ENCODE data around the gene PHETA1. TPM values are rescaled to one million over a fixed set of nuclear protein-coding genes. Genes with fewer than 3 reads are reported as not detected.

The PHETA1 gene
- total RNA-seq, 1 experiment from 2014 or later, result 12.4 TPM

GRCh38 chr12:111354511-111354910 is 14.4 kb downstream of the PHETA1 start:
- Mint-ChIP-seq H3K27ac (no peak overlapping the region), H3K27me3 (ENCODE audit: low read depth) (no peaks in the 10 kb centered on the region), H3K4me1 (no peaks in the 10 kb centered on the region; the same call in 1 of the 2 replicates), H3K4me3 (no peak overlapping the region), H3K9me3 (peaks cover 3% of the 10 kb centered on the region), H3K36me3 (peaks cover 2% of the 10 kb centered on the region)
- no peak for ATAC-seq
- ChIA-PET POLR2A (no interaction called here), CTCF (no interaction called here)
- DNase-seq (ENCODE audit: low spot score), result no peak
- TF ChIP-seq ZBTB21 (CRISPR knock-in tag; IDR thresholded peaks at IDR 0.05; ENCODE audit: borderline replicate concordance), result no peak
- no peak for TF ChIP-seq RORB (CRISPR knock-in tag; IDR thresholded peaks at IDR 0.05)
- TF ChIP-seq ZNF512 (CRISPR knock-in tag; IDR thresholded peaks at IDR 0.05; ENCODE audit: borderline replicate concordance), result no peak
- no peak for TF ChIP-seq IRF1 (CRISPR knock-in tag; IDR thresholded peaks at IDR 0.05)
- no peak for TF ChIP-seq SMAD3 (CRISPR knock-in tag; IDR thresholded peaks at IDR 0.05; ENCODE audit: borderline replicate concordance)
- TF ChIP-seq ESRRA (CRISPR knock-in tag; IDR thresholded peaks at IDR 0.05; ENCODE audit: borderline replicate concordance), result no peak
- no peak for TF ChIP-seq TCF7 (CRISPR knock-in tag; IDR thresholded peaks at IDR 0.05; ENCODE audit: low read depth)

- Mint-ChIP-seq H3K4me3 (no peak overlapping the region), H3K27ac (no peak overlapping the region; the same call in 1 of the 2 replicates), H3K4me1 (no peaks in the 10 kb centered on the region; the same call in 1 of the 2 replicates), H3K9me3 (peaks cover 11% of the 10 kb centered on the region), H3K36me3 (peaks cover 10% of the 10 kb centered on the region), H3K27me3 (ENCODE audit: low read depth) (peaks cover 2% of the 10 kb centered on the region; the same call in 1 of the 2 replicates)
- DNase-seq (ENCODE audit: low spot score), result peak; percentile 42
- ChIA-PET POLR2A (no interaction called here), CTCF (interaction anchor here (0.7 to 1.5 kb wide), 4 partner anchors 14 to 98 kb away, joined by 3 to 5 read pairs (median 4); no protein-coding TSS in a partner anchor)
- peak; percentile 65; the same call in 1 of the 2 replicates for TF ChIP-seq GTF2I (CRISPR knock-in tag; conservative IDR thresholded peaks at IDR 0.05)
- no peak for TF ChIP-seq TEAD4 (CRISPR knock-in tag; IDR thresholded peaks at IDR 0.05)
- no peak for TF ChIP-seq ZNF425 (CRISPR knock-in tag; conservative IDR thresholded peaks at IDR 0.05)
- ATAC-seq, result peak; percentile 83
Observed at GRCh38 chr12:111353603-111354295, 15.1 kb downstream of the PHETA1 start.

- CTCF ChIA-PET, result interaction anchor here (0.8 to 1.5 kb wide), 2 partner anchors 15 to 54 kb away, joined by 3 read pairs; no protein-coding TSS in a partner anchor
- H3K4me1 Mint-ChIP-seq, result no peaks in the 10 kb centered on the region; the same call in 1 of the 2 replicates
- no peak overlapping the region for H3K27ac Mint-ChIP-seq
- no peak for TF ChIP-seq PRRX2 (CRISPR knock-in tag; IDR thresholded peaks at IDR 0.05)
- no peak for TF ChIP-seq SOX15 (CRISPR knock-in tag; IDR thresholded peaks at IDR 0.05)
- peaks cover 4% of the 10 kb centered on the region; the same call in 1 of the 2 replicates for H3K27me3 Mint-ChIP-seq (ENCODE audit: low read depth)
- no peak overlapping the region for H3K4me3 Mint-ChIP-seq
- POLR2A ChIA-PET, result no interaction called here
- no peak for ATAC-seq
- H3K36me3 Mint-ChIP-seq, result peaks cover 17% of the 10 kb centered on the region
- H3K9me3 Mint-ChIP-seq, result peaks cover 15% of the 10 kb centered on the region
- DNase-seq (ENCODE audit: low spot score), result no peak
Observed at GRCh38 chr12:111353026-111353425, 15.9 kb downstream of the PHETA1 start.

GRCh38 chr12:111352296-111352993 is 16.4 kb downstream of the PHETA1 start:
- peaks cover 4% of the 10 kb centered on the region; the same call in 1 of the 2 replicates for H3K27me3 Mint-ChIP-seq (ENCODE audit: low read depth)
- no peak overlapping the region for H3K27ac Mint-ChIP-seq
- TF ChIP-seq PRDM15 (CRISPR knock-in tag; IDR thresholded peaks at IDR 0.05), result no peak
- TF ChIP-seq TCF7 (CRISPR knock-in tag; IDR thresholded peaks at IDR 0.05; ENCODE audit: low read depth), result no peak
- no peak for TF ChIP-seq ETV6 (CRISPR knock-in tag; IDR thresholded peaks at IDR 0.05)
- TF ChIP-seq PRRX2 (CRISPR knock-in tag; IDR thresholded peaks at IDR 0.05), result no peak
- no peak for TF ChIP-seq ESRRA (CRISPR knock-in tag; IDR thresholded peaks at IDR 0.05; ENCODE audit: borderline replicate concordance)
- TF ChIP-seq ZNF396 (CRISPR knock-in tag; IDR thresholded peaks at IDR 0.05; ENCODE audit: borderline replicate concordance), result no peak
- TF ChIP-seq NR3C1 (CRISPR knock-in tag; conservative IDR thresholded peaks at IDR 0.05; ENCODE audit: low read depth), result no peak
- TF ChIP-seq CREM (CRISPR knock-in tag; IDR thresholded peaks at IDR 0.05), result no peak
- TF ChIP-seq EMX1 (CRISPR knock-in tag; IDR thresholded peaks at IDR 0.05), result no peak
- peaks cover 15% of the 10 kb centered on the region for H3K9me3 Mint-ChIP-seq
- no peaks in the 10 kb centered on the region; the same call in 1 of the 2 replicates for H3K4me1 Mint-ChIP-seq
- DNase-seq (ENCODE audit: low spot score) (no peak), ATAC-seq (no peak)
- POLR2A ChIA-PET, result interaction anchor here (0.7 kb wide), 1 partner anchor 134 kb away, joined by 9 read pairs; no protein-coding TSS in a partner anchor
- peaks cover 22% of the 10 kb centered on the region for H3K36me3 Mint-ChIP-seq
- CTCF ChIA-PET, result interaction anchor here (0.8 to 1.5 kb wide), 2 partner anchors 16 to 54 kb away, joined by 3 read pairs; no protein-coding TSS in a partner anchor
- no peak overlapping the region for H3K4me3 Mint-ChIP-seq

Measured in WTC11 (cell line).